Ishikawa (cell line): ENCODE data around the gene NPTN.

ENCODE experiments used
- EP300 ChIP-seq: IDR thresholded peaks from 2 replicates; pipeline ENCODE4 v1.6.1; 2012; ENCODE audit warnings: borderline replicate concordance
- NFIC ChIP-seq: IDR thresholded peaks from 2 replicates; pipeline ENCODE4 v1.6.1; 2012
- TAF1 ChIP-seq: IDR thresholded peaks from 2 replicates; pipeline ENCODE4 v1.6.1; 2012; ENCODE audit warnings: low read depth, mild to moderate bottlenecking
- TCF12 ChIP-seq: IDR thresholded peaks from 2 replicates; pipeline ENCODE4 v1.6.1; 2012; ENCODE audit warnings: low read depth
- TEAD4 ChIP-seq: IDR thresholded peaks from 2 replicates; pipeline ENCODE4 v1.6.1; 2012
- ZBTB7A ChIP-seq: IDR thresholded peaks from 2 replicates; pipeline ENCODE4 v1.6.1; 2012; ENCODE audit warnings: low read depth
- TF ChIP-seq, protein P1 (sequence below): IDR thresholded peaks from 2 replicates; pipeline ENCODE4 v1.6.1; 2012; ENCODE audit warnings: low read depth, mild to moderate bottlenecking
- TF ChIP-seq, protein P2 (sequence below): IDR thresholded peaks from 2 replicates; pipeline ENCODE4 v1.6.1; 2012

DNA sequence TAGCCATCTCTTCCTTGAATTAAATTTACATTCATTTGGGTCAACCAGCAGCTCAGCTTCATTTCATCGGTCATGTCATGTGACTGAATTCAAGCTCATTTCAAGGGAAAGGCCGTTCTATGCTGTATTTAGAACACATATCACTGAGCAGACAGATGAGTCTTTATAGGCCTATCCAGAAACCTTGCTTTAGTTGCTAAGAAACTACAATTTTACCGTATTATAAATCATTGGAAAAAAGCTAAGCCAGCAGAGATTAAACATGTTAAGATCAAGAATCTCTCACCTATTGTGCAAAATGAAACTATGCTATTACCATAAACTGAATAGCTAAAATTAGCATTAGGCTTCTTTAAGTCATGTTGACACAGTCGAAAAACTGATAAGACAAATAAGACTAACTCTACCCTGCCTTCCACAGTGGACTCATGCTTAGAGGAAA is 2.2 kb downstream of the NPTN start:
- TF ChIP-seq ZBTB7A = no peak
- no peak for TF ChIP-seq EP300
- TF ChIP-seq TAF1 = no peak
- no peak for TF ChIP-seq NFIC
- TF ChIP-seq, protein P1, sequence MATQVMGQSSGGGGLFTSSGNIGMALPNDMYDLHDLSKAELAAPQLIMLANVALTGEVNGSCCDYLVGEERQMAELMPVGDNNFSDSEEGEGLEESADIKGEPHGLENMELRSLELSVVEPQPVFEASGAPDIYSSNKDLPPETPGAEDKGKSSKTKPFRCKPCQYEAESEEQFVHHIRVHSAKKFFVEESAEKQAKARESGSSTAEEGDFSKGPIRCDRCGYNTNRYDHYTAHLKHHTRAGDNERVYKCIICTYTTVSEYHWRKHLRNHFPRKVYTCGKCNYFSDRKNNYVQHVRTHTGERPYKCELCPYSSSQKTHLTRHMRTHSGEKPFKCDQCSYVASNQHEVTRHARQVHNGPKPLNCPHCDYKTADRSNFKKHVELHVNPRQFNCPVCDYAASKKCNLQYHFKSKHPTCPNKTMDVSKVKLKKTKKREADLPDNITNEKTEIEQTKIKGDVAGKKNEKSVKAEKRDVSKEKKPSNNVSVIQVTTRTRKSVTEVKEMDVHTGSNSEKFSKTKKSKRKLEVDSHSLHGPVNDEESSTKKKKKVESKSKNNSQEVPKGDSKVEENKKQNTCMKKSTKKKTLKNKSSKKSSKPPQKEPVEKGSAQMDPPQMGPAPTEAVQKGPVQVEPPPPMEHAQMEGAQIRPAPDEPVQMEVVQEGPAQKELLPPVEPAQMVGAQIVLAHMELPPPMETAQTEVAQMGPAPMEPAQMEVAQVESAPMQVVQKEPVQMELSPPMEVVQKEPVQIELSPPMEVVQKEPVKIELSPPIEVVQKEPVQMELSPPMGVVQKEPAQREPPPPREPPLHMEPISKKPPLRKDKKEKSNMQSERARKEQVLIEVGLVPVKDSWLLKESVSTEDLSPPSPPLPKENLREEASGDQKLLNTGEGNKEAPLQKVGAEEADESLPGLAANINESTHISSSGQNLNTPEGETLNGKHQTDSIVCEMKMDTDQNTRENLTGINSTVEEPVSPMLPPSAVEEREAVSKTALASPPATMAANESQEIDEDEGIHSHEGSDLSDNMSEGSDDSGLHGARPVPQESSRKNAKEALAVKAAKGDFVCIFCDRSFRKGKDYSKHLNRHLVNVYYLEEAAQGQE = no peak
- TF ChIP-seq, protein P2, sequence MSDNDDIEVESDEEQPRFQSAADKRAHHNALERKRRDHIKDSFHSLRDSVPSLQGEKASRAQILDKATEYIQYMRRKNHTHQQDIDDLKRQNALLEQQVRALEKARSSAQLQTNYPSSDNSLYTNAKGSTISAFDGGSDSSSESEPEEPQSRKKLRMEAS = no peak
- TF ChIP-seq TCF12 = no peak
- TF ChIP-seq TEAD4 = no peak
